ENCODE results near the gene CENPS. TPM values are rescaled to one million over a fixed set of nuclear protein-coding genes. Genes with fewer than 3 reads are reported as not detected.
A peak's percentile ranks its signal among the peaks of the same experiment; 100 is the strongest.

CENPS gene
- total and polyA plus RNA-seq, 2 donors (not counting 1 experiment from before 2014, with no cell fraction given), result 3.1 to 10.9 TPM

GRCh38 chr1:10428984-10429383, 1.2 kb upstream of the CENPS start:
- no peak for ATAC-seq (ENCODE audit: low read depth)
- POLR2A ChIA-PET, result interaction anchor here (2.2 kb wide), 1 partner anchor 219 kb away, joined by 7 read pairs; the partner anchor contains the start of gene KIF1B
- H3K79me2 ChIP-seq (ENCODE audit: control insufficient read depth, insufficient read depth, low read length), result peaks cover 10% of the 10 kb centered on the region
- H3K36me3 ChIP-seq (replicated peaks in 1 of 2; ENCODE audit: control extremely low read depth in 1 of 2, control insufficient read depth in 1 of 2, extremely low read depth in 1 of 2, insufficient read depth in 2 of 2, low read length in 1 of 2), result no peaks in the 10 kb centered on the region
- intact Hi-C loops (cut with micrococcal nuclease), result no loop called here
- CTCF ChIA-PET, result interaction anchor here (1.0 to 3.3 kb wide), 16 partner anchors 8 to 814 kb away, joined by 3 to 51 read pairs (median 6); partner anchors contain the start of genes KIF1B and PGD
- H2AFZ ChIP-seq (ENCODE audit: insufficient read depth, low read depth, low read length, poor library complexity, severe bottlenecking), result no peak overlapping the region
- no peak overlapping the region for H3K9ac ChIP-seq (ENCODE audit: low read length)
- H3K4me2 ChIP-seq (replicated peaks; ENCODE audit: low read depth, low read length, poor library complexity, severe bottlenecking), result no peak overlapping the region
- Mint-ChIP-seq H3K9me3 (ENCODE audit: insufficient read depth) (no peaks in the 10 kb centered on the region), H3K27ac (no peak overlapping the region), H3K27me3 (no peaks in the 10 kb centered on the region), H3K4me3 (peak overlapping the region; percentile 96), H3K4me1 (peaks cover 30% of the 10 kb centered on the region)
- H3K4me3 ChIP-seq (ENCODE audit: control extremely low read depth in 1 of 5, extremely low read depth in 1 of 5, insufficient read depth in 1 of 5, low read depth in 2 of 5, low read length in 4 of 5), result no peak overlapping the region
- H3K9me3 ChIP-seq (ENCODE audit: control extremely low read depth in 1 of 3, control insufficient read depth in 2 of 3, insufficient read depth in 1 of 3, low read length in 2 of 3), result peaks cover 0 to 3% (median 0%) of the 10 kb centered on the region in 3 donors
- no peaks in the 10 kb centered on the region for H4K20me1 ChIP-seq (ENCODE audit: control insufficient read depth, insufficient read depth, low read length, poor library complexity, severe bottlenecking)
- no peak overlapping the region for H3K27ac ChIP-seq (ENCODE audit: low read length in 2 of 2)
- peaks cover 11 to 30% of the 10 kb centered on the region in 2 donors for H3K4me1 ChIP-seq (ENCODE audit: control insufficient read depth in 2 of 2, insufficient read depth in 2 of 2, low read length in 2 of 2)
- WGBS (ENCODE audit: insufficient coverage), result 90% methylated on average over 5 of the region's 5 CpGs
- H3K27me3 ChIP-seq (replicated peaks in 1 of 4; ENCODE audit: control extremely low read depth in 1 of 4, control insufficient read depth in 3 of 4, insufficient read depth in 4 of 4, low read length in 3 of 4), result no peaks in the 10 kb centered on the region
- peak; percentile 18 for DNase-seq
- TF ChIP-seq CTCF (IDR thresholded peaks at IDR 0.05) (no peak), EZH2 (IDR thresholded peaks at IDR 0.05; ENCODE audit: borderline replicate concordance, insufficient read depth, low read depth, low read length, poor library complexity, severe bottlenecking) (no peak)

- no peaks in the 10 kb centered on the region for H3K9me3 Mint-ChIP-seq (ENCODE audit: insufficient read depth)
- Histone ChIP-seq H3K9me3 (ENCODE audit: control extremely low read depth in 1 of 3, control insufficient read depth in 2 of 3, insufficient read depth in 1 of 3, low read length in 2 of 3) (peaks cover 0 to 3% (median 0%) of the 10 kb centered on the region in 3 donors), H4K20me1 (ENCODE audit: control insufficient read depth, insufficient read depth, low read length, poor library complexity, severe bottlenecking) (no peaks in the 10 kb centered on the region), H3K27me3 (replicated peaks in 1 of 4; ENCODE audit: control extremely low read depth in 1 of 4, control insufficient read depth in 3 of 4, insufficient read depth in 4 of 4, low read length in 3 of 4) (no peaks in the 10 kb centered on the region), H3K79me2 (ENCODE audit: control insufficient read depth, insufficient read depth, low read length) (peaks cover 10% of the 10 kb centered on the region), H3K27ac (ENCODE audit: low read length in 2 of 2) (peak overlapping the region in 1 of 2 donors; percentile 95), H3K36me3 (replicated peaks in 1 of 2; ENCODE audit: control extremely low read depth in 1 of 2, control insufficient read depth in 1 of 2, extremely low read depth in 1 of 2, insufficient read depth in 2 of 2, low read length in 1 of 2) (no peaks in the 10 kb centered on the region), H3K4me1 (ENCODE audit: control insufficient read depth in 2 of 2, insufficient read depth in 2 of 2, low read length in 2 of 2) (peaks cover 11 to 30% of the 10 kb centered on the region in 2 donors), H2AFZ (ENCODE audit: insufficient read depth, low read depth, low read length, poor library complexity, severe bottlenecking) (peak overlapping the region; percentile 95), H3K4me2 (replicated peaks; ENCODE audit: low read depth, low read length, poor library complexity, severe bottlenecking) (peak overlapping the region; percentile 99), H3K9ac (ENCODE audit: low read length) (peak overlapping the region; percentile 97), H3K4me3 (ENCODE audit: control extremely low read depth in 1 of 5, extremely low read depth in 1 of 5, insufficient read depth in 1 of 5, low read depth in 2 of 5, low read length in 4 of 5) (peak overlapping the region; percentile 8 to 90 (median 69))
- ATAC-seq (ENCODE audit: low read depth) (no peak), DNase-seq (no peak)
- ChIA-PET POLR2A (interaction anchor here (0.7 to 2.2 kb wide), 4 partner anchors 10 to 397 kb away, joined by 3 to 7 read pairs (median 4); partner anchors contain the start of genes KIF1B, PEX14 and UBE4B), CTCF (interaction anchor here (0.7 to 3.3 kb wide), 23 partner anchors 8 to 946 kb away, joined by 3 to 51 read pairs (median 4); partner anchors contain the start of genes DFFA, KIF1B and PGD)
- H3K4me1 Mint-ChIP-seq, result peaks cover 30% of the 10 kb centered on the region
- intact Hi-C loops (cut with micrococcal nuclease), result loop anchor here (1.0 kb wide), 3 partner anchors 32 to 520 kb away; partner anchors contain the start of genes CTNNBIP1 and DFFA
- H3K27ac Mint-ChIP-seq, result peak overlapping the region; percentile 99
- TF ChIP-seq EZH2 (IDR thresholded peaks at IDR 0.05; ENCODE audit: borderline replicate concordance, insufficient read depth, low read depth, low read length, poor library complexity, severe bottlenecking), result no peak
- TF ChIP-seq CTCF (IDR thresholded peaks at IDR 0.05), result no peak
- no peaks in the 10 kb centered on the region for H3K27me3 Mint-ChIP-seq
- peak overlapping the region; percentile 96 for H3K4me3 Mint-ChIP-seq
- 26% methylated on average over 16 of the region's 16 CpGs for WGBS (ENCODE audit: insufficient coverage)
Measured at GRCh38 chr1:10429868-10430215, 391 bp upstream of the CENPS start.

Measured in B cell (primary cell).